Middle frontal gyrus (tissue), 1 donor: ENCODE data around the gene STMN3.
A peak's percentile ranks its signal among the peaks of the same experiment; 100 is the strongest.
"Not testable (repeated sequence)": the region's sequence is repeated elsewhere in the genome, so short reads cannot be mapped to it uniquely, and the experiment has no call there.

Source experiments
- DNase-seq: peaks from one replicate; pipeline ENCODE4 v3.0.0-alpha.2; 2015; ENCODE audit warnings: low spot score; ENCODE audit errors: extremely low spot score

Gene STMN3

DNA sequence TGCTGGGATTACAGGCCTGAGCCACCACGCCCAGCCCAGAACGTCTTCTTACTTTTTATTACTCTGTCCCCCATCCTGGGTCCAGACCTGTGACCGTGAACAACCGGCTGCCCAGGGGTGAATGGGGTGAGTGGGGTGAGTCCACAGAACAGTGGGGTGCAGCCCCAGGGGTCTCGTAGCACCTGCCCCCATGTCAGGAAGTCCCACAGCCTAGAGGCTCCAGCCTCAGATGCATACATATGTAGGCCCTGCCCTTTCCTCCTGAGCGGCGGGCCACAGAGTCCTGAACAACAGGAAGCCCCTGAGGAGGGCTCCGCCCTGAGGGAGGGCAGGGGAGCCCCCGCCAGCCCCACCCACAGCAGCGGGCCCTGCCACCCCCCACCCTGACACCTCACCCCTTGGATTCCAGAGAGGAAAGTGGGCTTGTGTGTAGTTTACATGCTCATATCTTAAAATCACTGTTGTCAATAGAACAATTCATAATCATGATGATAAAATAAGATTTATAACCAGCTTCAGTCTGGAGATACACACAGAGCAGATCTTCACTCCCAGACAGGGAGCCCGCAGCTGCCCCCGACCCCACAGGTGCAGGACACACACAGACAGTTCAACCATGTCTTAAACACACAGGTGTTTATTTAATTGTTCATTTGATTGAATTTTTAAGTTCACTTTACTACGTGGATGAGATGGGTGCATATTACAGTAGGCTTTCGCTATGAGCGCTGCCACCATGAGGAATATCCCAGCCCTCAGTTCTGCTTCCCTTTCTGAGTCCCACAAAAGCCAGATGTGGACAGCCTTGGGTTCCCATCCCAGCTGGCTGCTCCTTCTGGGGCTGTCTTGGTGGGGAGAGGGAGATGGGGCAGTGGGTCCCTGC, 13.9 kb downstream of the STMN3 start:
- DNase-seq: no peak

DNA sequence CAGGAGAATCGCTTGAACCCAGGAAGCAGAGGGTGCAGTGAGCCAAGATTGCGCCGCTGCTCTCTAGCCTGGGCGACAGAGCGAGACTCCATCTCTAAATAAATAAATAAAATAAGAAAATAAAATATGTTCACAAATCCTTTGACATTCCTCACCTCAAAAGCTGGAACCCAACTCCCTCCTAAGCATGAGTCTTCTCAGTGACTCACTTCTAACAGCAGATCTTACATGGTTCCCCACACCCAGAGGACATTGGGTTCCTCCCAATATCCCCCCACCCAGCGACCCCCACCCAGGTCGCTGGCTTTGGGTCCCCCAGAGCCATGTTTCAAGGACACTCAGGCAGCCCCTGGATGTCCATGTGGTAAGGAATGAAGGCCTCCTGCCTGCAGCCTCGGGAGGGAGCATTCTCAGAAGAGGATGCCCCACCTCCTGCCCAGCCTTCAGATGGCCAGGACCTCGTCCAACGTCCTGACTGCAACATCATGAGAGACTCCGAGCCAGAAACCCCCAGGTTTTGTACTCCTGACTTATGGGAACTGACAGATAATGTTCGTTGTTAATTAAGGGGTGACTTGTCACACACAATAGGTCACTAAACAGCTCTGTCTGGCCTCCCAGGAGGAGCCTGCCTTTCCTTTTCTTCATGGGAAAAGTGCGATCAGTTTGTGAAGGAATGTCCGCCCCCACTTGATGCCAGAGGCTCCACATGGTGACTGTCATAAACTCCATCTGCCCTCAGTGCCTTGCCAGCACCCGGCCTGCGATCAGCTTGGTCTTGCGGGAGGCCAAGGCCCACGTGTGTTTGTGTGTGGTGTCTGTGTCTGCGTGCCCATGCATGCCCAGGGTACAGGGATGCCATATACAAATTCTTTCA, 16.2 kb downstream of the STMN3 start:
- DNase-seq: no peak

DNA sequence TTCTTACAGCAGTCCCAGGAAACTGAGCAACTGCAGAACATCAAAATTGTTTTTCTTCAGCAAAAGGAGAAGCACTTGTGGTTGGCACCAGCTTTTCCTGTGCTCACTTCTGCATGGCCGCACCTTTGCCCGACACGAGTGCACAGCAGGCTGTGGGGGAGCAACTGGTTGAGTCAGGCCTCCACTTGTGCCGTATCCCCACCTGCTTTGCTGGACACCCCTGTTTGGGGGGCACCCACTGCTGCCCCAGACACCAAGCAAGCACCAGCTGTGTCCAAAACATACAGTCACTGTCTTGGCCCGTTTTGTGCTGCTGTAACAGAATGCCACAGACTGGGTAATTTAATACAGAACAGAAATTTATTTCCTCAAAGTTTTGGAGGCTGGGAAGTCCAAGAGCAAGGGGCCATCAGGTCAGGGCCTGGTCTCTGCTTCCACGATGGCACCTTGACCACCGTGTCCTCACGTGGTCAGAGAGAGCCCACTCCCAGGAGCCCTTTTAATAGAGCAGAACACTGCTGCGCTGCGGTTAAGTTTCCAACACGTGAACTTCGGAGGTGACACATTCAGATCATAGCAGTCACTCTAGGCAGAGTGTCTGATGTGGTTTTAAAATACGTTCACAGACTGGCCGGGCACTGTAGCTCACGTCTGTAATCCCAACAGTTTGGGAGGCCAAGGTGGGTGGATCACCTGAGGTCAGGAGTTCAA, 17.6 kb downstream of the STMN3 start:
- no peak for DNase-seq

DNA sequence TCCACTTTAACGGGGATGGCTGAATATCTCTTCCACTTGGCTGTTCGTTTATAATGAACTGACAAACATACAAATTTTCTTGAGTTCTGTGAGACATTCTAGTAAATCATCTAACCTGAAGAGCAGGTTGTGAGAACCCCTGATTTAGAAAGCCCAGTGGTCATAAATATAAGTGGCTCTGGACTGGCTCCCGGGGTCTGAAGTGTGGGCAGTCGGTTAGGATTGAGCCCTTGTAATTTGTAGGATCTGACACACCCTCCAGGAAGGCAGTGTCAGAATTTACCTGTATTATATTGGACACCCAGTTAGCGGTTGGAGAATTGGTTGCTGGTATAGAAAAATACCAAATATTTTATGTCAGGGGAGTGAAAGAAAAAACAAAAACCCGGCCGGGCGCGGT, 19.5 kb downstream of the STMN3 start:
- DNase-seq: no peak

DNA sequence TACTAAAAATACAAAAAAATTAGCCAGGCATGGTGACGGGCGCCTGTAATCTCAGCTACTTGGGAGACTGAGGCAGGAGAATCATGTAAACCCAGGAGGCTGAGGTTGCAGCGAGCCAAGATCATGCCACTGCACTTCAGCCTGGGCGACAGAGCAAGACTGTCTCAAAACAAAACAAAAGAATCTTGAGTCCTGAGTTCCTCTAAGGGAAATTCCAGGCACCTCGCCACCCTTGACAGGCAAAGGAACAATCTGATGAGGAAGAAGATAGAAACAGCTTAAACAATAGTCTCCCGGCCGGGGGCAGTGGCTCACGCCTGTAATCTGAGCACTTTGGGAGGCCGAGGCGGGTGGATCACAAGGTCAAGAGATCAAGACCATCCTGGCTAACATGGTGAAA, 21.8 kb downstream of the STMN3 start:
- not testable (repeated sequence) for DNase-seq

DNA sequence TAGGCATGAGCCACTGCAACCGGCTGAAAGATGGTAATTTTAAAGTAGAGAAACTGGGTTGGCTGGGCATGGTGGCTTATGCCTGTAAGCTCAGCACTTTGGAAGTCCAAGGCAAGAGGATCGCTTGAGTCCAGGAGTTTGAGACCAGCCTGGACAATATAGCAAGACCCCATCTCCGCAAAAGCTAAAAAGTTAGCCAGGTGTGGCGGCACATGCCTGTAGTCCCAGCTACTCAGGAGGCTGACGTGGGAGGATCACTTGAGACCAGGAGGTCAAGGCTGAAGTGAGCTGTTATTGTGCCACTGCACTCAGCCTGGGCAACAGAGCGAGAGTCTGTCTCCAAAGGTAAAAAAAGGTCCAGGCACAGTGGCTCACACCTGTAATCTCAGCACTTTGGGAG, 22.3 kb downstream of the STMN3 start:
- DNase-seq: not testable (repeated sequence)

DNA sequence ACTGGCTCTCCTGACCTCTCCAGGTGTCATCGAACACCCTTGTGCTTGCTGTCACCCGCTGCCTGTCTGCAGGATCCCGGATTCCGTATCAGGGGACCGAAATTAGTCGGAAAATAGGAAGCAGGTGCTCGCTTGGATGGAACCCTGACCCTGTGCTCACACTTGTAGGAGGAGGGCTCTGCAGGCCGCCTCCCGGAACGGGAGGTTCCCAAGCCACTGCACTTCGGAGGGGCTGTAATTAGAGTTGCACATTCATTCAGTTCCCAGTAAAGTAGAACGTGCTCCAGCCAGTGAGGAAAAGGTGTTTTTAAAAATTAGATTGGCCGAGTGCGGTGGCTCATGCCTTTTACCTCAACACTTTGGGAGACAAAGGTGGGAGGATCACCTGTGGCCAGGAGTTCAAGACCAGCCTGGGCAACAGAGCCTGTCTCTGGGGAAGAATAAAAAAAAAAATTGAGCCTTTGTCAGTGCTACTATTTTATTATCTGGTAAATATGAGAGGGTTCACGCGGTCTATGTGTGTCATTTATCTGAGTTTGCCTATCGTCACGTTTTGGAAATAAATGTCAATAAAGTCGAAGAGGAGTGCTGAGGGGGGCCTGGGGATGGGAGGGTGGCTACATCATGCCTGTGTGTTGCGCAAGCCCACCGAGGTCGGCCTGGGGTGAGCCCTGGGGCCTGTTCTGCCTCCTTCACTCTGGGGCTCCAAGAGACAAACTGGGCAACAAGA, 24.8 kb downstream of the STMN3 start:
- DNase-seq: no peak

DNA sequence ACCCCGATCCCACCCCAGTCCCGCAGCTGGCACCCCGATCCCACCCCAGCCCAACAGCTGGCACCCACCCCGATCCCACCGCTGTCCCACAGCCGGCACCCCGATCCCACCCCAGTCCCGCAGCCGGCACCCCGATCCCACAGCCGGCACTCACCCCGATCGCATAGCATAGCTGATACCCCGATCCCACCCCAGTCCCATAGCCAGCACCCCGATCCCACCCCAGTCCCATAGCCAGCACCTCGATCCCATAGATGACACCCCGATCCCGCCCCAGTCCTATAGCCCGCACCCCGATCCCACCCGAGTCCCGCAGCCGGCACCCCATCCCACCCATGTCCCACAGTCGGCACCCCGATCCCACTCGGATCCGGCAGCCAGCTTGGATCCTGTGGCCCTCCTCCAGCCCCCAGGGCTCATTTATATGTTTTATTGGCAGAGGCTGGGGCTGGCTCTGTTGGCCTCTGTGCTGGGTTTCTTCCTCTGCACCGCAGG, 25.4 kb downstream of the STMN3 start:
- no peak for DNase-seq

DNA sequence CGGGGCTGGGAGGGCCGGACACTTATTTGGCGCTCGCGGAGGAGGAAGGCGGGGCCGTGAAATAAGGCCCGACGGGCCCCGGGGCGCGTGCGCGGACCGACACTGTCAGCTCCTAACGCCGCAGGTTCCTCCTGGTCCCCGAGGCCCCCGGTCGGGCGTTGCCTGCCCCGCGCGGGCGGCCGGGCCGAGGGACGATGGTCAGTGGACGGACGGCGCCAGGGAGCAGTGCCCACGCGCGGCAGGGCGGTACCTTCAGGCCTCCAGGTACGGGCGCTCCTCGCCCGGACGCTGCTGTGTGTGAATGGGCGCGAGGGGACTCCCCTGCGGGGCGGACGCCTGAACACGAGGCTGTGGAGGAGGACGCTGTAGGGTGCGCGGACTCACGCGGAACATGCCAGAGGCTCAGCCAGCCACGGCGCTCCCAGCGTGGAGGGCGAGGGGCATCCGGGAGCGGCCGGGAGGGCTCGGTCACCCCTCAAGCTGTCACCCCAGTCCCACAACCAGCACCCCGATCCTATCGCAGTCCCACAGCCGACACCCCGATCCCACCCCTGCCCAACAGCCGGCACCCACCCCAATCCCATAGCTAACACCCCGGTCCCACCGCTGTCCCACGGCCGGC, 26.0 kb downstream of the STMN3 start:
- peak; percentile 85 for DNase-seq

DNA sequence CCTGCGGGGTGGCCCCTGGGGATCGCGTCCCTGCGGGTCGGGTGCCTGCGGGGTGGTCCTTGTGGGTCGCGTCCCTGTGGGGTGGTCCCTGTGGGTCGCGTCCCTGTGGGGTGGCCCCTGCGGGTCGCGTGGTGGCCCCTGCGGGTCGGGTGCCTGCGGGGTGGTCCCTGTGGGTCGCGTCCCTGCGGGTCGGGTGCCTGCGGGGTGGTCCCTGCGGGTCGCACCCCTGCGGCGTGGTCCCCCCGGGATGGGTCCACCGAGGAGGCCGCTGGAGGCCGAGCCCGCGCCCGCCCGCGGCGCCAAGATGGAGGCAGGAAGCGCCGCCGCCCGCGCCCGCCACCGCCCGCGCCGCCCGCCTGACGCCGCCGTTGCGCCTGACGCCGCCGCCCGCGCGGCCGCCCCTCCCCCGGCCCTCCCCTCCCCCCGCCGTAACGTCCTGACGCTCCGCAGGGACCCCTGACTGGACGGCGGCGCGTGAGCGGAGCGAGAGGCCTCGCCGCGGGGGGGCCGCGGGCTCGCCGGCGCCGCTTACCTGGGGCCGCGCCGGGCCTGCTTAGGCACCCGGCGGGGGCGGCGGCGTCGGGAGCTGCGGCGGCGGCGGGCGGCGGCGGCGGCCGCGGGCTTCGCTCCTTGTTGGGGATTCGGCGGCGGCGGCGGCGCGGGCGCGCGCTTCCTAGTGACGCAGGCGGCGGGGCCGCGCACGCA, 26.6 kb downstream of the STMN3 start, which contains the start of gene GMEB2:
Gene GMEB2, minus strand, starts transcription at position 678 of the 705 bp plus-strand sequence. CDS start 7,704 bp downstream, outside the sequence.
- DNase-seq: peak; percentile 25

DNA sequence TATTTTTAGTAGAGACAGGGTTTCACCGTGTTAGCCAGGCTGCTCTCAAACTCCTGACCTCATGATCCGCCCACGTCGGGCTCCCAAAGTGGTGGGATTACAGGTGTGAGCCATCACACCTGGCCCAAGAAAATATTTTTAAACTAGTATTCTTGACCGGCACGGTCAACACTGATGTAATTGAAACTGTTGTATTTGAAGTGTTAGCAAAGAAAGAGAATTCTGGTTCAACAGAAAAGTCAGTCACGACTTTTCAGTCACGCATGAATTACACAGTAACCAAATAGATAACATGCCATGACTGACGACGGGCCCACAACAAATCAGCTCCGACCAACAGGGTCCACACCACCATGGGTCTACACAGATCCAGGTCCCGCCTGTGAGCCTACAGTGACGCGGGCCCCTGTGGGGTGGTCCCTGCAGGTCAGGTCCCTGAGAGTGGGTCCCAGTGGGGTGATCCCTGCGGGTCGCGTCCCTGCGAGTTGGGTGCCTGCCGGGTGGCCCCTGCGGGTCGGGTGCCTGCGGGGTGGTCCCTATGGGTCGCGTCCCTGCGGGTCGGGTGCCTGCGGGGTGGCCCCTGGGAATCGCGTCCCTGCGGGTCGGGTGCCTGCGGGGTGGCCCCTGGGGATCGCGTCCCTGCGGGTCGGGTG, 27.3 kb downstream of the STMN3 start:
- no peak for DNase-seq

DNA sequence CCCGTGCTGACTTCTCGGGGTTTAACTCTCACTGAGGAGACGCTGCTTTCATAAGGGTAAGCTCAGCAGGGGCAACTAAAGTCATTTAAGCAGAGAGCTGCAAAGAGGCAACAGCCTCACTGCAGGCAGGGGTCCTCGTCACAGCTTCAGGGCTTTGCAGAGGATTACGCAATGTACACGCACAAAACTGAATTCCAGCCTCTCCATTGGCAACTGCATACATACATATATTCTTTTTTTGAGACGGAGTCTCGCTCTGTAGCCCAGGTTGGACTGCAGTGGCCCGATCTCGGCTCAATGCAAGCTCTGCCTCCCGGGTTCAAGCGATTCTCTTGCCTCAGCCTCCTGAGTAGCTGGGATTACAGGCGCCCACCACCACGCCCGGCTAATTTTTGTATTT, 28.7 kb downstream of the STMN3 start:
- DNase-seq: no peak

DNA sequence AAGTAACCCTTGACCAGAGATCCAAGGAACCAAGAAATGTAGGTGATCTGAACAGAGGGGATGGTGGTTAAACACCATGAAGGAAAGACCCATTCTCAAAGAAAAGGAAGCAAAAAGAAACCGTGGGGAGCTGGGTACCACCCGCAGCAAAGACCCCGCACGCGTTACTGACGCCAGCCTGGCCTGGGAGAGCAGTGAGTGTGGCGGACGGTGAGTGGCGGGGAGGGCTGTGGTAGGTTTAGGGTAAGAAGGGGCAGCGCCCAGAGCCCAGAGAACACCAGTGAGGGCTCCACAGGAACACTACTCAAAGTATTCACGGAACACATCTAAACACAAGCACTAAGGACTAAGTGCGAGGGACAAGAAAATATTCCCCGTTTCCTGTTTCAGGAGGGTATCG, 30.5 kb downstream of the STMN3 start:
- DNase-seq: no peak

DNA sequence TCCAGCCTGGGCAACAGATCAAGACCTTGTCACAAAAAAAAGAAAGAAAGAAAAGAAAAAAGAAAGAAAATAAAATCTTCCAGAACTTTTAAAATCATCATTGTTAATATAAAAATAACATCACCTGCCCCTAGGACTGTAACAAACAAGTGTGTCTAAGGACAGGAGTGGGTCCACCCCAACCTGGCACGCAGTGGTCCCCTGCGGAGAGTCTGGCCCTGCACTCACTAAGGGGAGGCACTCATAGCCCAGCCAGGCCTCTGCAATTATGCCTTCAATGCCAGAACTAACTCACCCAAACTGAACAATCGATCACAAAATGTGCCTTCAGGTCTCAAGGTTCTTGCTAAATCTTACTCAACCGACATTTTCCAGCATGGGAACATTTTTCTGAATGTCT, 31.1 kb downstream of the STMN3 start:
- no peak for DNase-seq

DNA sequence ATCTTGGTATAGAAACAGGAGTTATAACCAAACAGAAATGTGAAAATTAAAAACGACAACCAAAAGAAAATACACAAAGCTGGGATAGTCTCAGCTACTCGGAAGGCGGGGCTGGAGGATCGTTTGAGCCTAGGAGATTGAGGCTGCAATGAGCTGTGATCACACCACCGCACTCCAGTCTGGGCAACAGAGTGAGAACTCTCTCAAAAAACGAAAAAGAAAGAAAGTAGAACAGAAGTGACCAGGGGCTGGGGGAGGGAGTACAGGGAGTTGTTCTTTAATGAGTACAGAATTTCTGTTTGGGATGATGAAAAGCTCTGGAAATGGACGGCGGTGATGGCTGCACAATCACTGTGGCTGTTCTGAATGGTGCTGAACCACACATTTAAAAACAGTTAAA, 32.2 kb downstream of the STMN3 start:
- no peak for DNase-seq

DNA sequence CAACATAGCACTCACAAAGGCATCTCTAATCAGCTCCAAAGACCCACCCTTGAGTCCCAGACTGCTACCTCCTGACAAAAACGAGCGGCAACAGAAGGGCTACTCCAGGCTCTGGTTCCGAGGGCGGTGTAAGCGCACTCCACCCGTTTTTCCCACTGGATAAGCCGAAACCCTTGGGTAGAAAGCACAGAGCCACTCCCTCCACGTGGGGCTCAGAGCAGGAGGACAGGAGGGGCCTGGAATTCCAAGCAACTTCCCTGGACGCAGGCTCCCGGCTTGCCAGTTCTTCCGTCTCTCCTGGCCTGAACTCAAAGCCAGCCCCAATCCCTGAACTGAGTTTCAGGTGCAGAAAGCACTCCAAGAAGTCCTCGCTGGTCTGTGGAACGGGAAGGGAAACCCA, 33.7 kb downstream of the STMN3 start:
- no peak for DNase-seq

DNA sequence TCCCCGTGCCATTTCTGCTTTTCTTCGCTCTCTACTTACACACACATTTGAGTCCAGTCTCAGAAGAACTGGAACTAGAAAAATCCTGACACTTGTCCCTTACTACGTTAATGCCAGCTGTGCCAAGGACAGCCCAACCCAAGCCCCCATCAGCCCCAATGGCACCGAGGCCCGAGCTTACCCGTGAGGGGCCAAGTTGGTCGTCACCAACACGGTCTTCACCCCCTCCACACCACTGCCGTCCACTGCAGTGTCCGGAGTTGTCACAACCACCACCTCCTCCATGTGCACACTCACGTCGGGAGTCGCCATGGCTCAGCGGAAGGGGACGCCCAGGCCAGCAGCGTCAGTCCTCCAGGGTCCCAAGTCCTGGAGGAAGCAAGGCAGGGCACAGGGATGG, 34.1 kb downstream of the STMN3 start:
- no peak for DNase-seq

DNA sequence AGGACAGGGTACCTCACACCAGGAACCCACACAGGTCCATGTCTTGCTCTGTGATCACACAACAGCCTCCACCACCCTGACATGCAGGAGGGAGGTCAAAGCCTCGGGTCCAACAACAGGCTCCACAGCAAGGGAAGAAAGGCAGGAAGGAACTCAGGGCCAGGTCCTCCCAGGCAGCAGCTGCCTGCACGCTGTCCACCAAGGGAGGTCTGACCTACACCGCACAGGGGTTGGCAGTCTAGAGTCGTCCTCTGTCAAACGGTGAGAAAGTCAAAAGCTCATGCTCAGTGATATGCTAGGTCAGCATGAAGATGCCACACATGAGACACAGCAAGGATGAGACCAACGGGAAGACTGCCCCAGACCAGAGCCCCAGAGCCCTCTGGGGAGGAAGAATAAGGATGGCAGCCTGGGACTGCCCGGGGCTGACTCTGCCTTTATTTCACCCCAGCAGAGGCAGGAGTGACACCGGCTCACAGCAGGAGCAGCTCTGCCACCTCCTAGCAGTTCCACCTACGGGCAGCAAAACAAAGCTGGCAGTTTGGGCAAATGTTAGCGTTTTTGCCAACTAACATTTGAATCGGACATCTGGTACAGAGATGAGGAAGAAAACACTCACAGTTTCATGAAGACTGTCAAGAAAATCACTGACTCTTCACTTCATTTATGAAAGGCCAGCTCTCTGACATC, 34.8 kb downstream of the STMN3 start:
- no peak for DNase-seq

DNA sequence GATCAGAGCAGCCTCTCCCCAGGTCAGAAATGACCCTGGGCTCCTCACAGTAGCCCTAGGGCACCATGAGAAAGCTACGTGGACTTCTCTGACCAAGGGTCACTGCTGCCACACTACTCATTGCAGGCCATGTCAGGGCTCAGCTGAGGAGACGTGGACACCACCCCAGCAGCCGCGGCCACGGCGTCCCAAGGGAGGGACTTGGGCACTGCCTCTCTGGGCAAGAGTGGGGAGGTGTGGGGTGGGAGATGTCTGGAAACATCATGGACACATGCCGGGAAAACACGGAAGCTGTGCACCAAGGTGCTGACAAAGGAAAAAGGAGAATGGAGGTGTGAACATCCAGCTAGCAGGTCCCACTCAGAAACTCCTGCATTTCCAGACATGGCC, 35.4 kb downstream of the STMN3 start:
- no peak for DNase-seq
